H1 (cell line): ENCODE measurements around the gene STXBP5. TPM values are rescaled to one million over a fixed set of nuclear protein-coding genes. Genes with fewer than 3 reads are reported as not detected.

Experiments used
- CTCF ChIA-PET: fragments of 300-600 bp; sonication (Branson Sonifier 250); formaldehyde crosslinking; loops from one replicate; lab custom pipeline; 2021; ENCODE audit not compliant: partially characterized antibody; lab: Charles Lee
- POLR2A ChIA-PET: fragments of 300-600 bp; sonication (Branson Sonifier 250); formaldehyde crosslinking; loops from one replicate; lab custom pipeline; 2021; ENCODE audit warnings: inconsistent platforms; ENCODE audit not compliant: partially characterized antibody; lab: Charles Lee
- DNase-seq, 2 experiments: peaks; one replicate each; pipeline versions ENCODE4 v3.0.0 to v3.0.0-alpha.2; 2010 to 2022; ENCODE audit warnings: low spot score in 2 of 2, low read depth in 1 of 2, mixed read lengths in 1 of 2
- FAIRE-seq: peaks from 2 replicates; lab custom pipeline; 2011; peaks lifted over from hg19 to GRCh38; lab: Jason Lieb, UNC
- H2AFZ ChIP-seq: 2 replicates; pipeline ENCODE4 v1.8.1; 2012; ENCODE audit warnings: low read length, inconsistent platforms
- H2AK5ac ChIP-seq: 2 replicates; pipeline ENCODE4 v1.6.1; 2013; ENCODE audit warnings: low read depth, low read length
- H2BK120ac ChIP-seq: replicated peaks from 2 replicates; pipeline ENCODE3; 2013; ENCODE audit warnings: low read depth, low read length, inconsistent platforms
- H2BK12ac ChIP-seq: 2 replicates; pipeline ENCODE4 v1.6.1; 2013; ENCODE audit warnings: low read depth, low read length
- H2BK15ac ChIP-seq: 2 replicates; pipeline ENCODE4 v1.6.1; 2013; ENCODE audit warnings: low read length
- H2BK20ac ChIP-seq: 2 replicates; pipeline ENCODE4 v1.6.1; 2013; ENCODE audit warnings: low read length
- H2BK5ac ChIP-seq: 2 replicates; pipeline ENCODE4 v1.6.1; 2013; ENCODE audit warnings: low read depth, low read length
- H3K14ac ChIP-seq: 2 replicates; pipeline ENCODE4 v1.6.1; 2013; ENCODE audit warnings: inconsistent platforms; ENCODE audit not compliant: insufficient read length
- H3K18ac ChIP-seq: 2 replicates; pipeline ENCODE4 v1.6.1; 2013; ENCODE audit warnings: low read length; ENCODE audit errors: extremely low read depth
- H3K23ac ChIP-seq: 2 replicates; pipeline ENCODE4 v1.6.1; 2013; ENCODE audit warnings: inconsistent platforms; ENCODE audit not compliant: insufficient read length
- H3K23me2 ChIP-seq: 2 replicates; pipeline ENCODE4 v1.6.1; 2013; ENCODE audit warnings: low read depth, low read length
- H3K27ac ChIP-seq: 2 replicates; pipeline ENCODE4 v1.6.1; 2011; ENCODE audit warnings: low read depth, low read length, inconsistent platforms
- H3K27me3 ChIP-seq, 4 experiments: replicated peaks in 1 of 4; 1 replicate in 1 of 4; 2 replicates in 3 of 4; pipeline versions ENCODE4 v1.6.1 to v1.8.1; 2011 to 2013; ENCODE audit warnings: low read length in 3 of 4, mild to moderate bottlenecking in 3 of 4, inconsistent platforms in 2 of 4, mixed read lengths in 2 of 4, moderate library complexity in 1 of 4; ENCODE audit not compliant: control insufficient read depth in 3 of 4, insufficient read depth in 3 of 4; ENCODE audit errors: extremely low read depth in 1 of 4
- H3K36me3 ChIP-seq, 4 experiments: 2 replicates each; pipeline versions ENCODE4 v1.6.1 to v1.8.1; 2011 to 2013; ENCODE audit warnings: mild to moderate bottlenecking in 4 of 4, low read length in 3 of 4, moderate library complexity in 2 of 4, control low read depth in 1 of 4, inconsistent platforms in 1 of 4; ENCODE audit not compliant: insufficient read depth in 4 of 4, control insufficient read depth in 2 of 4
- H3K4ac ChIP-seq: replicated peaks from 2 replicates; pipeline ENCODE3; 2013; ENCODE audit warnings: low read length, low read depth, mixed read lengths, inconsistent platforms; ENCODE audit not compliant: insufficient read length
- H3K4me1 ChIP-seq, 4 experiments: replicated peaks in 1 of 4; 1 replicate in 1 of 4; 2 replicates in 3 of 4; pipeline versions ENCODE4 v1.6.1 to v1.8.1; 2011 to 2013; ENCODE audit warnings: low read length in 3 of 4, inconsistent platforms in 2 of 4, mixed read lengths in 1 of 4; ENCODE audit not compliant: insufficient read depth in 4 of 4, control insufficient read depth in 3 of 4
- H3K4me2 ChIP-seq, 2 experiments: 2 replicates each; pipeline versions ENCODE4 v1.6.1 to v1.8.1; 2011 to 2013; ENCODE audit warnings: low read depth in 2 of 2, low read length in 2 of 2, control low read depth in 1 of 2, inconsistent platforms in 1 of 2, mild to moderate bottlenecking in 1 of 2; ENCODE audit not compliant: insufficient read depth in 1 of 2
- H3K4me3 ChIP-seq, 4 experiments: fragments of 200-600, 300-600 bp in 1 of 4; sonication (generic), shearing (Covaris generic), sonication (Bioruptor Twin) in 1 of 4; 2 replicates each; pipeline versions ENCODE4 v1.5.1 to v1.8.1; 2011 to 2016; ENCODE audit warnings: low read length in 4 of 4, low read depth in 3 of 4, control low read depth in 2 of 4, inconsistent platforms in 2 of 4, mild to moderate bottlenecking in 2 of 4, mixed read lengths in 1 of 4, moderate library complexity in 1 of 4; ENCODE audit not compliant: insufficient read depth in 2 of 4; ENCODE audit errors: extremely low read depth in 1 of 4
- H3K56ac ChIP-seq: replicated peaks from 2 replicates; pipeline ENCODE3; 2013; ENCODE audit warnings: low read depth, mild to moderate bottlenecking, mixed read lengths, low read length, inconsistent platforms; ENCODE audit not compliant: insufficient read length
- H3K79me1 ChIP-seq: 2 replicates; pipeline ENCODE4 v1.6.1; 2013; ENCODE audit warnings: low read depth, low read length, control low read depth
- H3K79me2 ChIP-seq, 2 experiments: 2 replicates each; pipeline versions ENCODE4 v1.6.1 to v1.8.1; 2012 to 2013; ENCODE audit warnings: low read length in 2 of 2, mild to moderate bottlenecking in 2 of 2, inconsistent platforms in 1 of 2; ENCODE audit not compliant: insufficient read depth in 2 of 2, control insufficient read depth in 1 of 2
- H3K9ac ChIP-seq, 4 experiments: replicated peaks in 1 of 4; 1 replicate in 1 of 4; 2 replicates in 3 of 4; pipeline versions ENCODE4 v1.6.1 to v1.8.1; 2011 to 2013; ENCODE audit warnings: low read depth in 3 of 4, low read length in 3 of 4, control low read depth in 2 of 4, mild to moderate bottlenecking in 2 of 4, moderate library complexity in 2 of 4, inconsistent platforms in 1 of 4; ENCODE audit errors: extremely low read depth in 1 of 4
- H3K9me3 ChIP-seq, 2 experiments: 2 replicates each; pipeline versions ENCODE4 v1.6.1 to v1.8.1; 2012 to 2013; ENCODE audit warnings: mild to moderate bottlenecking in 2 of 2, moderate library complexity in 2 of 2, control low read depth in 1 of 2, inconsistent platforms in 1 of 2, low read depth in 1 of 2, low read length in 1 of 2, mixed read lengths in 1 of 2; ENCODE audit not compliant: insufficient read depth in 2 of 2
- H4K20me1 ChIP-seq, 2 experiments: replicated peaks in 1 of 2; 2 replicates each; pipeline versions ENCODE3 to v1.8.1; 2011 to 2013; ENCODE audit warnings: inconsistent platforms in 2 of 2, low read length in 2 of 2, mild to moderate bottlenecking in 1 of 2; ENCODE audit not compliant: insufficient read depth in 2 of 2, control insufficient read depth in 1 of 2
- H4K5ac ChIP-seq: 2 replicates; pipeline ENCODE4 v1.6.1; 2013; ENCODE audit warnings: low read length, low read depth, mixed read lengths, inconsistent platforms; ENCODE audit not compliant: insufficient read length
- H4K8ac ChIP-seq: 2 replicates; pipeline ENCODE4 v1.8.0; 2013; ENCODE audit warnings: mild to moderate bottlenecking, moderate library complexity, low read length, inconsistent platforms; ENCODE audit not compliant: insufficient read depth; ENCODE audit errors: extremely low read depth
- H4K91ac ChIP-seq: replicated peaks from 2 replicates; pipeline ENCODE3; 2013; ENCODE audit warnings: low read length, mixed read lengths, inconsistent platforms; ENCODE audit not compliant: insufficient read length
- ASH2L ChIP-seq: fragments of 200-600, 300-600 bp; sonication (generic); IDR thresholded peaks from one replicate; pipeline ENCODE4 v1.7.1; 2017; ENCODE audit warnings: low read length
- ATF2 ChIP-seq: IDR thresholded peaks from 2 replicates; pipeline ENCODE4 v1.6.1; 2012; ENCODE audit warnings: low read length, inconsistent platforms
- CBX5 ChIP-seq: fragments of 300-800, 300-1000 bp; sonication (generic); IDR thresholded peaks from 2 replicates; pipeline ENCODE4 v1.7.1; 2016; ENCODE audit warnings: antibody characterized with exemption, low read length, low read depth
- KDM4A ChIP-seq: IDR thresholded peaks from one replicate; pipeline ENCODE4 v1.7.1; 2012; ENCODE audit warnings: low read depth, mild to moderate bottlenecking, moderate library complexity, low read length, inconsistent platforms; ENCODE audit not compliant: severe bottlenecking
- KDM5A ChIP-seq: fragments of 200-600 bp; IDR thresholded peaks from 2 replicates; pipeline ENCODE4 v1.7.1; 2012; ENCODE audit warnings: mild to moderate bottlenecking, low read length, inconsistent platforms, mixed read lengths
- PHF8 ChIP-seq: fragments of 200-600 bp; sonication (generic); conservative IDR thresholded peaks from 2 replicates; pipeline ENCODE4 v1.7.1; 2012; ENCODE audit warnings: low read depth, mild to moderate bottlenecking, inconsistent platforms, low read length, moderate library complexity
- POLR2AphosphoS5 ChIP-seq: IDR thresholded peaks from 2 replicates; pipeline ENCODE4 v1.6.1; 2011; ENCODE audit warnings: low read depth, low read length
- TEAD4 ChIP-seq: IDR thresholded peaks from 2 replicates; pipeline ENCODE4 v1.6.1; 2012; ENCODE audit warnings: low read depth, low read length, inconsistent platforms, mixed read lengths
- WGBS, 2 experiments: shearing (Covaris generic) in 1 of 2; methylation state at CpG; one replicate each; pipeline versions ENCODE4 v1.1.6 to v1.1.7; 2013 to 2015; ENCODE audit warnings: low lambda C conversion rate in 2 of 2, mixed read lengths in 2 of 2, inconsistent platforms in 1 of 2, low coverage in 1 of 2, missing lambda C conversion rate in 1 of 2; ENCODE audit not compliant: insufficient replicate concordance in 2 of 2, insufficient coverage in 1 of 2, insufficient read length in 1 of 2; ENCODE audit errors: extremely low coverage in 1 of 2, missing lambda C conversion rate in 1 of 2; 5-methylcytosine and 5-hydroxymethylcytosine counted together
- polyA plus RNA-seq, 7 experiments: library from polyadenylated mRNA; depleted of rRNA in 3 of 7; stranded (reverse) in 5 of 7; unstranded in 2 of 7; fragments of >200 nt in 5 of 7; fragments of 200-250 nt in 2 of 7; gene quantifications; 1 replicate in 5 of 7; 2 replicates in 1 of 7; 4 replicates in 1 of 7; pipeline versions ENCODE4 v1.2.1 to v1.2.3, GENCODE V29; 2011 to 2013; ENCODE audit warnings: missing spikeins in 2 of 7, mixed read lengths in 2 of 7
- total RNA-seq: library from RNA; stranded (reverse); fragmentation: NEBNext Ultra II Directional; extraction: Animal tissue kit (Norgen Biotek cat#: 25700); gene quantifications from 2 replicates; pipeline ENCODE4 v1.2.1, GENCODE V29; 2021

The STXBP5 gene
- total and polyA plus RNA-seq, 2 of the 8 experiments (the other 6 are each of a cell fraction or from before 2014, with no cell fraction given), result 2.7 to 10.8 TPM

GRCh38 chr6:147297124-147297523 is 92.9 kb downstream of the STXBP5 start:
- no peak overlapping the region for H3K23ac ChIP-seq
- no peak overlapping the region for H2AK5ac ChIP-seq
- H3K36me3 ChIP-seq, result peaks cover 0 to 5% (median 2%) of the 10 kb centered on the region in 4 experiments; a peak in 4 of 8 replicates
- H2AFZ ChIP-seq, result no peak overlapping the region
- H3K4me3 ChIP-seq, result no peak overlapping the region
- no peak overlapping the region for H4K8ac ChIP-seq
- H3K9ac ChIP-seq, result no peak overlapping the region
- H3K27me3 ChIP-seq, result no peaks in the 10 kb centered on the region
- WGBS, 2 experiments, result 91% methylated on average over 2 of the region's 2 CpGs; no CpG with 5 or more reads in 1 of the 2 experiments
- H3K56ac ChIP-seq, result no peak overlapping the region
- no peak overlapping the region for H2BK5ac ChIP-seq
- no peak overlapping the region for H3K18ac ChIP-seq
- H2BK15ac ChIP-seq, result no peak overlapping the region
- H3K23me2 ChIP-seq, result no peaks in the 10 kb centered on the region
- ChIA-PET POLR2A (no interaction called here), CTCF (no interaction called here)
- no peak overlapping the region for H2BK120ac ChIP-seq
- no peak overlapping the region for H3K27ac ChIP-seq
- no peak overlapping the region for H2BK20ac ChIP-seq
- H3K79me2 ChIP-seq, result no peaks in the 10 kb centered on the region
- no peak overlapping the region for H3K4ac ChIP-seq
- H4K5ac ChIP-seq, result no peak overlapping the region
- H3K79me1 ChIP-seq, result no peaks in the 10 kb centered on the region
- H3K9me3 ChIP-seq, result peaks cover 0 to under 1% of the 10 kb centered on the region in 2 experiments; a peak in 1 of 4 replicates
- no peaks in the 10 kb centered on the region for H4K20me1 ChIP-seq
- no peak for DNase-seq
- no peak overlapping the region for H3K14ac ChIP-seq
- FAIRE-seq, result no peak
- no peak overlapping the region for H3K4me2 ChIP-seq
- no peak overlapping the region for H2BK12ac ChIP-seq
- TF ChIP-seq TEAD4 (no peak), POLR2AphosphoS5 (no peak), KDM4A (no peak), CBX5 (no peak), ASH2L (no peak), PHF8 (no peak), ATF2 (no peak), KDM5A (no peak)
- H4K91ac ChIP-seq, result no peak overlapping the region
- no peaks in the 10 kb centered on the region for H3K4me1 ChIP-seq
